ENCODE results near the gene FXYD2. TPM values are rescaled to one million over a fixed set of nuclear protein-coding genes. Genes with fewer than 3 reads are reported as not detected.
"Not testable (repeated sequence)": the region's sequence is repeated elsewhere in the genome, so short reads cannot be mapped to it uniquely, and the experiment has no call there.

Gene FXYD2
- total RNA-seq, 4 donors from 2014 or later, result 1.2 TPM; not detected in 3

- H3K4me3 ChIP-seq (ENCODE audit: low read depth, poor library complexity, severe bottlenecking), result no peak overlapping the region
- WGBS, 2 donors, result 79 to 91% methylated on average over 12 to 20 of the region's 20 CpGs
- DNase-seq (ENCODE audit: low spot score in 2 of 2), result no peak
- intact Hi-C loops (cut with DNase I; ENCODE audit: low total_unique reads), result loop anchor here (5.0 kb wide), 1 partner anchor 389 kb away; no protein-coding TSS in a partner anchor
- TF ChIP-seq, protein P1, sequence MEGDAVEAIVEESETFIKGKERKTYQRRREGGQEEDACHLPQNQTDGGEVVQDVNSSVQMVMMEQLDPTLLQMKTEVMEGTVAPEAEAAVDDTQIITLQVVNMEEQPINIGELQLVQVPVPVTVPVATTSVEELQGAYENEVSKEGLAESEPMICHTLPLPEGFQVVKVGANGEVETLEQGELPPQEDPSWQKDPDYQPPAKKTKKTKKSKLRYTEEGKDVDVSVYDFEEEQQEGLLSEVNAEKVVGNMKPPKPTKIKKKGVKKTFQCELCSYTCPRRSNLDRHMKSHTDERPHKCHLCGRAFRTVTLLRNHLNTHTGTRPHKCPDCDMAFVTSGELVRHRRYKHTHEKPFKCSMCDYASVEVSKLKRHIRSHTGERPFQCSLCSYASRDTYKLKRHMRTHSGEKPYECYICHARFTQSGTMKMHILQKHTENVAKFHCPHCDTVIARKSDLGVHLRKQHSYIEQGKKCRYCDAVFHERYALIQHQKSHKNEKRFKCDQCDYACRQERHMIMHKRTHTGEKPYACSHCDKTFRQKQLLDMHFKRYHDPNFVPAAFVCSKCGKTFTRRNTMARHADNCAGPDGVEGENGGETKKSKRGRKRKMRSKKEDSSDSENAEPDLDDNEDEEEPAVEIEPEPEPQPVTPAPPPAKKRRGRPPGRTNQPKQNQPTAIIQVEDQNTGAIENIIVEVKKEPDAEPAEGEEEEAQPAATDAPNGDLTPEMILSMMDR (IDR thresholded peaks at IDR 0.05), result no peak
- no peak for TF ChIP-seq POLR2A (IDR thresholded peaks at IDR 0.05)
These were observed 8.3 kb downstream of the FXYD2 start for GRCh38 chr11:117816151-117816741.

DNA sequence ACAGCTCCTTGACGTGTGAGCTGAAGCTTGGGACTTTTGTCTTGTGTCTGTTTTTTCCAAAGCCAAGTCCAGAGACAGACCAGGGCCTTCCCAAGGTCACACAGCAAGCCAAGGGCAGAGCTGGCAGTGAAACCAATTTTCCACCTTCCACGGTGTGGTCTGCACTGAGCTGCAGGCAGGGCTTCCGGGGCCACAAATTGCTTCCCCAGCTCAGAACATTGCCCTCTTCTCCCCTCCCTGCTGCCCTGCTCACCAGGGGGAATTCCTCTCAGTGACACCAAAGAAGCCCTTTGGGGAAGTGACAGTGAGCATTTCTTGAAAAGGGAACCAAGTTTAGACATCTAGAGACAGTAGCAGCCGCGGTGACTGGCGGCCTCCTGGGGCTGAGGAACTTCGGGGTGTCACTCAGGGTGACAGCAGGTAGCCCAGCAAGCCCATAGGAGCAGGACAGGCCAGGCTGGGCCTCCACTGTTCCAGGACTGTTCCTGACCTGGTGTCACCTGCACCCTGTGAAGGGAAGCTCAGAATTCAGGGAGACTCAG, 9.2 kb downstream of the FXYD2 start:
- intact Hi-C loops (cut with DNase I; ENCODE audit: low total_unique reads), result loop anchor here (5.0 kb wide), 1 partner anchor 388 kb away; no protein-coding TSS in a partner anchor
- no peak for DNase-seq (ENCODE audit: low spot score in 2 of 2)
- TF ChIP-seq, protein P1 (IDR thresholded peaks at IDR 0.05), result no peak
- TF ChIP-seq POLR2A (IDR thresholded peaks at IDR 0.05), result no peak
- H3K4me3 ChIP-seq (ENCODE audit: low read depth, poor library complexity, severe bottlenecking), result no peak overlapping the region
- 66 to 82% methylated on average over 7 of the region's 7 CpGs for WGBS, 2 donors

DNA sequence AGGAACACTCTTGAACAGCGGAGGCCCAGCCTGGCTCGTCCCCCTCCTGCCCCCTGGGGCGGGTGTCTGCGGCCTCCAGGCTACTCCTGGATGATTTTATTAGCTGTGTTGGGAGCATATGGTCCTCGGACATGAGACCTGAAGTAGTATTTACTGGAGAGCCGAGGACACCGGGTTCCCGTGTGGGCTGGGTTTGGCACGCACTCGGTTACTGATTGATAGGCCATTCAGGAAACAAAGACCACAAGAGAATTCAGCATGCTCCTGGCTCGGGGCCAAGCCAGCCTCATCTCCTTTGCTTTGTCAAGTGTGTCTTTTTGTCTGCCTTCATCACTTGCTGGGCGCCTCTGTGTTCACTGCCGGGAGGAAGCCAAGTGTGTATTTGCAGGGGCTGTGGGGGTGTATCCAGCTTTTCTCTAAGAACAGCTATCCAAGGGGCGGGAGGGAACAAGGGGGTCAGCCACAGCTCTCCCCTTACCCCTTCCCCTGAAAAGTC, 9.7 kb downstream of the FXYD2 start:
- peak; percentile 70 to 96 for DNase-seq (ENCODE audit: low spot score in 2 of 2)
- intact Hi-C loops (cut with DNase I; ENCODE audit: low total_unique reads), result loop anchor here (5.0 kb wide), 1 partner anchor 388 kb away; no protein-coding TSS in a partner anchor
- TF ChIP-seq, protein P1 (IDR thresholded peaks at IDR 0.05), result no peak
- TF ChIP-seq POLR2A (IDR thresholded peaks at IDR 0.05), result no peak
- H3K4me3 ChIP-seq (ENCODE audit: low read depth, poor library complexity, severe bottlenecking), result no peak overlapping the region
- WGBS, 2 donors, result 46 to 64% methylated on average over 14 of the region's 14 CpGs

GRCh38 chr11:117814204-117814765, 10.3 kb downstream of the FXYD2 start:
- 87% methylated on average over 7 of the region's 7 CpGs for WGBS, 2 donors

DNA sequence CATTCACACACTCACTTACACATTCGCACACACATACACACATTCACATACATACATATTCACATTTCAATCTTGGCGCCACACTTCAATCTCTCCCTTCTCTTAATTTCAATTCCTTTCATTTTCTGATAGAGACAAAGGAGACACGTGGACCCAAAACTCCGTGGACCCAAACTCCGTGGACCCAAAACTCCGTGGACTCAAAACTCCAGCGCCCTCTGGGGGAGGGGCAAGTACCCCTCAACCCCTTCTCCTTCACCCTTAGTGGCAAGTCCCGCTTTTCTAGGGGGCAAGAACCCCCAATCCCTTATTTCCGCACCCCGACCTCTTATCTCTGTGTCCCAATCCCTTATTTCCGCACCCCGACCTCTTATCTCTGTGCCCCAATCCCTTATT, 14.5 kb downstream of the FXYD2 start:
- H3K4me3 ChIP-seq (ENCODE audit: low read depth, poor library complexity, severe bottlenecking); intact Hi-C loops (cut with DNase I; ENCODE audit: low total_unique reads); DNase-seq (ENCODE audit: low spot score in 2 of 2): not testable (repeated sequence)
- WGBS, 2 donors, result 86 to 88% methylated on average over 12 of the region's 12 CpGs

More at GRCh38 chr11:117814204-117814765, 10.3 kb downstream of the FXYD2 start:
- no peak for TF ChIP-seq POLR2A (IDR thresholded peaks at IDR 0.05)
- TF ChIP-seq, protein P1 (IDR thresholded peaks at IDR 0.05), result no peak
- intact Hi-C loops (cut with DNase I; ENCODE audit: low total_unique reads), result no loop called here
- H3K4me3 ChIP-seq (ENCODE audit: low read depth, poor library complexity, severe bottlenecking), result no peak overlapping the region
- DNase-seq (ENCODE audit: low spot score in 2 of 2), result no peak

Data from lower leg skin (tissue), 4 donors.